Measurements from ENCODE around the gene CPA5.

- TF ChIP-seq CTCF (IDR thresholded peaks at IDR 0.05) (no peak), POLR2A (IDR thresholded peaks at IDR 0.05) (no peak), POLR2AphosphoS5 (IDR thresholded peaks at IDR 0.05) (no peak), EP300 (IDR thresholded peaks at IDR 0.05) (no peak)
Observed at GRCh38 chr7:130384371-130384801, 39.8 kb downstream of the CPA5 start.

Measured in upper lobe of left lung (tissue), 4 donors.